ENCODE data around the gene PEX7.
A peak's percentile ranks its signal among the peaks of the same experiment; 100 is the strongest.
"Not testable (repeated sequence)": the region's sequence is repeated elsewhere in the genome, so short reads cannot be mapped to it uniquely, and the experiment has no call there.

Gene PEX7

DNA sequence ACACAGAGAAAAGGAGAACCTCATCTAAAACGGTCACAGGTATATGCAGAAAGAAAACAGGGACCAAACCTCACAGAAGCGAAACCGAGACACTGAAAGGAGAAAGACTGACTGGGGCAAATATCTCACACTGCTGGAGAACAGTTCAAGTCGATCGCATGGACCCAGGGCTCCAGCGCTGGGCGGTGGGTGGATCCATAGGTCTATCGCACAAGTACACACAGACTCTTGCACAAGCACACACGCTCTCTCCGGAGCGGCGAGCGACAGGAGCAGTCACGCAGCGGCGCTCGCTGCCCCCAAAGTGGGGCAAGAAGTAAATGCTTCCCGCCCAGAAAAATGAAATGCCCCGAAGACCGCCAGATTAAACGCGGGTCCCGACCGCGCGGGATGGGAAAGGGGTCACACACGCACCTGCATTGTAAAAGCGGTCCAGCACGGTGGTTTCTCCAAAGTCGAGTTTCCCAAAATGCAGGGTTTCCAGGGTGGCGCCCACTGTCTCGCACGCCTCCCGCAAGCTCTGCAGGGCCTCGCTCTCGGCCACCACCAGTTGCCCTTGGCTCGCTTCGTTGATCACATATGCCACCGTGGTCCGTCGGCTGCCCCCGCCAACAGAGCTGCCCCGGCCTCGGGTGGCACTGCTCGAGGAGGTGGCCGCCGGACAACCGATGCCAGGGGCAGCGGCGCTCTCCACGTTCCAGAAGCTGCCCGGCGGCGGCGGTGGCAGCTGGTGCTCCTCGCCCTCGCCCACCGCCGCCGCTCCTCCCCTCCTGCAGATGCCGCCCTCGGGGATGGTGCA, 30.9 kb upstream of the PEX7 start:
- DNase-seq: peak; percentile 58

DNA sequence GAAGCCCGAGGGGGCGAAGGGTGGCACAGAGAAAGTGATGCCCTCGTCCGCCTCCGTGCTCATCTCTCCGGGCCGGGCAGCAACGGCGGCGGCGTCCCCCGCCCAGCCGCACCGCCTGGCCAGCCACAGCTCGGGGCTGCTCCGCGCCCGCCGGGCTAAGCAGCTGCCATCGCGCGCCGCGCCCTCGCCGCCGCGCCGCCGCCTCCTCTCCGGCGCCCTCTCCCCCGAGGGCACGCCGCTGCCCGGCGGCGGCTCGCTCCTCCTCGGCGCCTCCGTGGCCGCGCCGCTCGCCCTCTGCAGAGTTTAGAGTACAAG, 30.3 kb upstream of the PEX7 start:
- no peak for DNase-seq

DNA sequence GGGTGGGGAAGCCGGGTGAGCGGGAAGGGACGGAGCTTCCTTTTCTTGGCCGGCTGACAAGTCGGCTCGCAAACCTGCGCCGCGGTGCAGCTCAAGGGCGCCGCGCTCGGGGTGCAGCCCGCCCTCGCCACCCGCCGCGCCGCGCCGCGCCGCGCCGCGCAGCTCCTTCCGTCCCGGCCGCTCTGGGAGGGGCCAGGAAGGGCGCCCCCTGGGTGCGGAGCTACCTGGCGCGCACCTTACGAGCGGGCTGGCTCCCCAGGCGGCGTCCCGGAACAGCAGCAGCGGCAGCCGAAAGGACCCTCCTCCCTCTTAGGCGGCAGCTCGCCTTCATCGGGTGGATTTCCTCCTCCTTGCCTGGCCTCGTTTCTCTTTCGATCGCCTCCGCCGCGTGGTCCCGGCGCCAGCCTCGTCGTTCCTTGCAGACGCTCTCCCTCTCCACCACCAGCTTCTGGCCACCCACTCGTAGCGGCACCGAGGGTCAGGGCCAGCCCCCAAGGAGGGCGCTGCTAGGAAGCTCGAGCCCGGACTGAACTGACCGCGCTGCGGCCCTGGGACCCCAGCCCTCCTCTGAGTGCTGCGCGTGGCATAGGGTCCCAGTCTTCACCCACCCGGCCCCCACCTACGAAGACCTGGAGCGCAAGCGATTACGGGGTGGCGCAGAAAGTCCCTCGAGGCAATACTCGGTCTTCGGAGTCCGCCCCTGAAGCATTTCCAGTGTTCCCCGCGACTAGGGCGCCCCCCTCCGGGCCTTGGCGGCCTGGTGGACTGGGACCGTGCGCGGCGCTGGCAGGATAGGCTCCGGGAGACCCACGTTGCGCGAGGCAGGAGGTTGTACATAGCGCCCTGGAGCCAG, 29.8 kb upstream of the PEX7 start, which contains the start of gene MAP3K5:
MAP3K5 (minus strand) TSS at position 68 of the 853 bp plus-strand sequence. CDS start 320 bp downstream, outside the sequence.
- peak; percentile 93 for DNase-seq

DNA sequence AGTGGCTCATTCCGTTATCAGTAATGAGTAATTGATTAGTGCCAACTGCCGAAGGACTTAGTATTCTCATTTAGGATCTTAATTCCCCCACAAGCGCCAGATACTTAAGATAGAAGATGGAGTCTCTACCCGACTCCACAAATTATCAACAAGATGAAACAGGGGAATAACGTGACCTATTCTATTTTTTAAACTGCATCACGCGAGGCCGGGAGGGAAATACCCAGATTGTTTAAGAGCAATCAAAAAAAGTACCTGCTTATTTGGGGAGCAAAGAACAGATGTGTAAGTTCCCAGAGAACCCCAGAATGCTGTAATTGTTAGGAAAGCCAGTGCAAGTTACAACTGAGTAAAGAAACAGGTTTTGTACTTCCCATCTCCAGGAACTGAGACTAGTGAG, 29.0 kb upstream of the PEX7 start:
- DNase-seq: no peak

DNA sequence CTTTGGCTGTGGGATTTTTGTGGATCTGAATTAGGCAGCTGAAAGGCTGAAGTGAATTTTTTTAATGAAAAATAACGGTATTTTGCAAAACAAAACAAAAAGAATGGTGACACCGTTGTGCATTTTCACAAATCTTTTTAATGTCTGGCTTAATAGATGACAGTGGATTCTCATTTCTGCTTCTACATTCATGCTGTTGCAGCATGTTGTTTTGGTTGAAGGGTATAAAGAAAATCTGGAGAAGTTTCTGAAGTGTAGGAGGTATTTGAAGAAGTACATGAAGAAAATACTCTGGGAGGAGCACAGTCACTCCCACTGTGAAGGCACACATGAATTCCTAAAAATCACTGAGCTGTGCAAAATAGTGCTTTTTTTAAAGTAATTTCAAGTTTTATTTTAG, 27.0 kb upstream of the PEX7 start:
- no peak for DNase-seq

DNA sequence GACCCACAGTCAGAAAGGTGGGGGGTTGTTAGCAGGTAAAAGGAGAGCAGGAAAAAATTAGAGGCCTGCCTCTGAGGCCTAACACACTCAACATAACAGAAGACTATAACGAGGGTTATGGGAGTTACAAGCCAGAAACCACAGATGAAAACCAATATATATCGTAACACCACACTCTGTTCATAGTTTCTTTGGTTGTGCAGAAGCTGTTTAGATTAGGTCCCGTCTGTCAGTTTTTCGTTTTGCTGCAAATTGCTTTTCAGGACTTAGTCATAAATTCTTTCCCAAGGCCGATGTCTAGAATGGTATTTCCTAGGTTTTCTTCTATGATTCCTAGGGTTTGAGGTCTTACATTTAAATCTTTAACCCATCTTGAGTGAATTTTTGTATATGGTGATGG, 26.4 kb upstream of the PEX7 start:
- no peak for DNase-seq

DNA sequence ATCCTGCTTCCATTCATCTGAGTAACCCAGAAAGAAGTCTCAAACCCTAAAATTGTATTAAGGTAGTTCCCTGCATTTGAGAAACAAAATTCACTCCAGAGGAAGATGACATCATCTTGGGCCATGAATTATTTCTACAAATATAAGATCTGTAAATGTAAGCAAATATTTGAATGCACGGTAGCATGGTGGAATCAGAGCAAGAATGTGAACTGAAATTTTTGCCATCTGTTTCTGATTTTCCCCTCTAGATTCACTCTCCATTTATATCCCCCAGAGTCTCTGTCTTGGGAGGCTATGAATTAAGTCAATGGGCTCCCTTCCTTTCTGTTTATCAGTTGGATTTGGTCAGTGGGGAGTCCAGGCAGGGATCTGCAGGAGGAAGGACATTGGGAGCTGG, 24.3 kb upstream of the PEX7 start:
- no peak for DNase-seq

DNA sequence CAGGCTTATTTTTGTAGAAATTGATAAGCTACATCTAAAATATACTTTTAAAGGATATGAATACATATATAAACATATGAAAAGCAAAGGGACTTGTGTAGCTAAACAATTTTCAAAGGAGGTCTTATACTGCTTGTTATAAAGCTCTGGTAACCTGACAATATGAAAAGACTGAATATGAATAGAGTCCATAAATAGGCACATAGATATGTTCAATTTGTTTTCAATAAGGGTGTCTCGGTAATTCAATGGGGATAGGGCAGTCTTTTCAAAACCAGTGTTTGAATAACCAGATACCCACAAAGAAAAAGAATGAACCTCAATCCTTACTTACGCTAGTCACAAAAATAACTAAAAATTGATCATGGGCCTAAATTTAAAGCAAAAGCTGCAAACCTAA, 20.8 kb upstream of the PEX7 start:
- DNase-seq: no peak

- no peak for DNase-seq
Measured at GRCh38 chr6:136803608-136804007, 18.8 kb upstream of the PEX7 start.

- DNase-seq: no peak
Measured at GRCh38 chr6:136809091-136809860, 13.1 kb upstream of the PEX7 start.

DNA sequence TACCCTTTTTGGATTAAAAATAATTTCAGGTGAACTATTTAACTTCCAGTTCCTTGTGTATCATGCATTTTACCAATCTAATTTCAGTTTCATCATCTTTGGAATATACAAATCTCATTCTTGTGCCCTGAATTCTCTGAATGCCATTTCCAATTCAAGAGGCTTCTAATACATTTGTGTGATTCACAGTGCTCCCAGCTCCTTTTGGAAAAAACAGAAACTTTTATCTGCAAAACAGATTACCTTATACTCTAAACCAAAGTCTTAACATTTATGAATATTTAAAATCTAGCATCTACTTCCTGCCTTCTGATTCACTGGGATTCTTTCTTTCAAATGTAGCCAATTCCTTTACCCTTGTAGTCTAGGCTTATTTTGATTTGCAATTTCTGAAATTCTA, 11.1 kb upstream of the PEX7 start:
- DNase-seq: no peak

DNA sequence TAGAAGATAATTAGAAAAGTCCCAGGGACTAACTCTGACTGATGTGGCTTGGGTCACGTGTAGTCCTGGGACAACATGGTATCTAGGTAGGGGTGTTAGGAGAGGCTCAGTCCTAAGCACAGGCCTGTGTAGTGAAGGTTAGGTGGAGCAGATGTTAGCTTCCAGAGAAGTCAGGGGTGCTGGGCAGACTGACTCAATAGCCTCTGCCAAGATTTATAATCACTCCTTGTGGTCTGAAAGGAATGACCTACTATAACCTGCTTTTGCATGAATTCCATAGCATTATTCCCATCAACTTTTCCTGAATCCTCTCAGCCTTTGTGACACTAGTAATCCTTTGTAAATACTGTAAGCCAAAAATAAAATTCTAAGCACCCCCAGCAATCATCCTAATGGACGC, 10.2 kb upstream of the PEX7 start:
- no peak for DNase-seq

DNA sequence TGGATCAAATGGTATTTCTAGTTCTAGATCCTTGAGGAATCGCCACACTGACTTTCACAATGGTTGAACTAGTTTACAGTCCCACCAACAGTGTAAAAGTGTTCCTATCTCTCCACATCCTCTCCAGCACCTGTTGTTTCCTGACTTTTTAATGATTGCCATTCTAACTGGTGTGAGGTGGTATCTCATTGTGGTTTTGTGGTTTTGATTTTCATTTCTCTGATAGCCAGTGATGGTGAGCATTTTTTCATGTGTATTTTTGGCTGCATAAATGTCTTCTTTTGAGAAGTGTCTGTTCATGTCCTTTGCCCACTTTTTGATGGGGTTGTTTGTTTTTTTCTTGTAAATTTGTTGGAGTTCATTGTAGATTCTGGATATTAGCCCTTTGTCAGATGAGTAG, 6.8 kb upstream of the PEX7 start:
- not testable (repeated sequence) for DNase-seq

GRCh38 chr6:136816656-136817055, 5.7 kb upstream of the PEX7 start:
- DNase-seq: no peak

- DNase-seq: no peak
Measured at GRCh38 chr6:136820561-136820960, 1.8 kb upstream of the PEX7 start.

- no peak for DNase-seq
Measured at GRCh38 chr6:136822046-136822375, 381 bp upstream of the PEX7 start.

GRCh38 chr6:136823128-136823660, 802 bp downstream of the PEX7 start:
- peak; percentile 2 for DNase-seq

DNA sequence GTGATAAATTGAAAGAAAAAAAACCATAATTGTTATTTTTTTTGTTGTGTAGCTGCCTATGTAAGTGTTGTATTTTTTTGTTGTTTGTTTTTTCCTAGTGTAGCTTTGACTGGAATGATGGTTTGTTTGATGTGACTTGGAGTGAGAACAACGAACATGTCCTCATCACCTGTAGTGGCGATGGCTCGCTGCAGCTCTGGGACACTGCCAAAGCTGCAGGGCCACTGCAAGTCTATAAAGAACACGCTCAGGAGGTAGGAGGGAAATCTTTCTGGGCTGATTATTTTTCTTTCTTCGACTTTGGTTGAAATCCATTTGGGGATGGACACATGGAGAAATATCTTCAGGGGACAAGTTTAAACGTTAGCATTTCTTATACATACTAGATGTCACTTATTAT, 3.8 kb downstream of the PEX7 start:
- DNase-seq: no peak

- no peak for DNase-seq
Measured at GRCh38 chr6:136831873-136832562, 9.6 kb downstream of the PEX7 start.

GRCh38 chr6:136840276-136841001, 18.0 kb downstream of the PEX7 start:
- DNase-seq: no peak

- no peak for DNase-seq
Measured at GRCh38 chr6:136843210-136843609, 20.8 kb downstream of the PEX7 start.

- peak; percentile 35 for DNase-seq
Measured at GRCh38 chr6:136846046-136846445, 23.7 kb downstream of the PEX7 start.

All from activated CD4-positive, alpha-beta T cell treated with anti-CD3 and anti-CD28 coated beads, Interleukin-2, amount 50 U/mL, for 16 hours (primary cell).